Right lobe of liver (tissue), 4 donors: Measurements from ENCODE around the gene RAB26.

Experiments
- CTCF ChIP-seq, 4 donors: fragments of 200-600 bp in 3 of 4; fragments of 450-650 bp in 1 of 4; IDR thresholded peaks; one replicate each; pipeline versions ENCODE4 v1.5.1 to v1.8.0; 2016 to 2022; ENCODE audit warnings: antibody characterized with exemption in 4 of 4, mild to moderate bottlenecking in 2 of 4
- POLR2A ChIP-seq: fragments of 450-650 bp; IDR thresholded peaks from one replicate; pipeline ENCODE4 v1.6.1; 2017; ENCODE audit warnings: antibody characterized with exemption, mild to moderate bottlenecking
- donor health status: DM: no; HTN: no; CAD: no.
- donor health status: DM: no; HTN: no; CAD: no.
- donor health status: DM: no; HTN: yes; CAD: no.

DNA sequence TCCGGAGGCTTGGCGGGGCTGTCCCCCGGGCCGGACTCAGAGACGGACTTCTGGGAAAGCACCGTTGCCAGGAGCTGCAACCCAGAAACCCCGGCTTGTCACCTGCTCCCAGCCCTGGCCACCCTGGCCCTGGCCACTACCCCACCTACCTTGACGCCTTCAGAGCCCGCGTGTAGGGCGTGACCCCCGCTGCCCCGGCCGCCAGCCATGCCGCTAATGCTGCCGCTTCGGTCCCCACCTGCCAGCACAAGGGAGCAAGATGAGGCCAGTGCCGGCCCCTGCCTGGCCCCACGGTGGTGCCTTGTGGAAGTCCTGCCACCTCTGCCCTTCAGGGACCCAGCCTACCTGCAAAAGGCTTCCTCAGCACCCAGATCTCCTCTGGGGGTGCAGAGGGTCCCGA, 36.5 kb downstream of the RAB26 start:
- no peak for TF ChIP-seq CTCF (IDR thresholded peaks at IDR 0.05)
- TF ChIP-seq POLR2A = no peak
